Endothelial cell of umbilical vein (primary cell): Measurements from ENCODE around the gene BACH2. TPM values are rescaled to one million over a fixed set of nuclear protein-coding genes. Genes with fewer than 3 reads are reported as not detected.

Experiments
- BruUV-seq: library from RNA; stranded (reverse); fragments of 400-500 nt; replicated peaks from 2 replicates; lab custom pipeline; 2021; lab: Mats Ljungman, UMichigan
- CTCF ChIA-PET: fragments of 300-600, 350-600 bp; sonication (Branson Sonifier 250); formaldehyde crosslinking; loops from one replicate; lab custom pipeline; 2021; ENCODE audit warnings: antibody characterized with exemption, inconsistent platforms; lab: Charles Lee
- POLR2A ChIA-PET: fragments of 300-600, 350-600 bp; sonication (Branson Sonifier 250); formaldehyde crosslinking; loops from one replicate; lab custom pipeline; 2021; ENCODE audit warnings: antibody characterized with exemption, inconsistent platforms; lab: Charles Lee
- DNase-seq: peaks from one replicate; pipeline ENCODE4 v3.0.0-alpha.2; 2011; ENCODE audit warnings: low read depth, low spot score
- FAIRE-seq: peaks from 2 replicates; lab custom pipeline; 2011; peaks lifted over from hg19 to GRCh38; lab: Jason Lieb, UNC
- H2AFZ ChIP-seq: 2 replicates; pipeline ENCODE4 v1.6.0; 2012; ENCODE audit warnings: low read depth, low read length, control low read depth, inconsistent platforms
- H3K27ac ChIP-seq: 2 replicates; pipeline ENCODE4 v1.5.1; 2011; ENCODE audit warnings: low read depth, mild to moderate bottlenecking, control low read depth, low read length, moderate library complexity; ENCODE audit not compliant: insufficient read depth
- H3K27me3 ChIP-seq, 2 experiments: 2 replicates each; pipeline versions ENCODE4 v1.6.0 to v1.6.1; 2011; ENCODE audit warnings: low read length in 2 of 2, mixed read lengths in 1 of 2; ENCODE audit not compliant: control insufficient read depth in 2 of 2, insufficient read depth in 2 of 2
- H3K36me3 ChIP-seq, 2 experiments: 2 replicates in 1 of 2; 3 replicates in 1 of 2; pipeline ENCODE4 v1.5.1; 2011; ENCODE audit warnings: low read length in 2 of 2, mild to moderate bottlenecking in 1 of 2, moderate library complexity in 1 of 2; ENCODE audit not compliant: control insufficient read depth in 2 of 2, insufficient read depth in 2 of 2; ENCODE audit errors: extremely low read depth in 1 of 2
- H3K4me1 ChIP-seq: 3 replicates; pipeline ENCODE4 v1.5.1; 2011; ENCODE audit warnings: mild to moderate bottlenecking, low read length; ENCODE audit not compliant: control insufficient read depth, insufficient read depth; ENCODE audit errors: extremely low read depth
- H3K4me2 ChIP-seq: 2 replicates; pipeline ENCODE4 v1.6.1; 2011; ENCODE audit warnings: low read length, control low read depth, mixed read lengths; ENCODE audit not compliant: insufficient read depth
- H3K4me3 ChIP-seq, 3 experiments: fragments of 200-600 bp in 1 of 3; sonication (generic), shearing (Covaris generic) in 1 of 3; replicated peaks in 1 of 3; 2 replicates each; pipeline ENCODE4 v1.5.1; 2011 to 2016; ENCODE audit warnings: control low read depth in 3 of 3, low read length in 3 of 3, mild to moderate bottlenecking in 2 of 3, inconsistent platforms in 1 of 3, low read depth in 1 of 3, moderate library complexity in 1 of 3; ENCODE audit not compliant: insufficient read depth in 1 of 3
- H3K79me2 ChIP-seq: 2 replicates; pipeline ENCODE4 v1.6.0; 2012; ENCODE audit warnings: low read length, inconsistent platforms; ENCODE audit not compliant: control insufficient read depth, insufficient read depth
- H3K9ac ChIP-seq: replicated peaks from 2 replicates; pipeline ENCODE3; 2011; ENCODE audit warnings: low read length, control low read depth; ENCODE audit not compliant: insufficient read depth; ENCODE audit errors: extremely low read depth
- H3K9me1 ChIP-seq: replicated peaks from 3 replicates; pipeline ENCODE4 v1.6.0; 2011; ENCODE audit warnings: mild to moderate bottlenecking, low read length; ENCODE audit not compliant: control insufficient read depth, insufficient read depth; ENCODE audit errors: extremely low read depth
- H3K9me3 ChIP-seq: replicated peaks from 2 replicates; pipeline ENCODE4 v1.5.1; 2012; ENCODE audit warnings: low read length, inconsistent platforms; ENCODE audit not compliant: control insufficient read depth, insufficient read depth
- H4K20me1 ChIP-seq: replicated peaks from 2 replicates; pipeline ENCODE3; 2011; ENCODE audit warnings: mild to moderate bottlenecking, low read length; ENCODE audit not compliant: control insufficient read depth, insufficient read depth; ENCODE audit errors: extremely low read depth
- CTCF ChIP-seq, 2 donors: IDR thresholded peaks; 1 replicate in 1 of 2; 2 replicates in 1 of 2; pipeline ENCODE4 v1.5.1; 2011; ENCODE audit warnings: low read length in 2 of 2, mild to moderate bottlenecking in 2 of 2, moderate library complexity in 2 of 2, control low read depth in 1 of 2, inconsistent platforms in 1 of 2, low read depth in 1 of 2; ENCODE audit not compliant: insufficient read depth in 1 of 2; ENCODE audit errors: extremely low read depth in 1 of 2
- EZH2 ChIP-seq: IDR thresholded peaks from 2 replicates; pipeline ENCODE4 v1.6.1; 2012; ENCODE audit warnings: borderline replicate concordance, low read depth, mild to moderate bottlenecking, moderate library complexity, low read length, inconsistent platforms; ENCODE audit not compliant: severe bottlenecking
- FOS ChIP-seq: IDR thresholded peaks from 2 replicates; pipeline ENCODE4 v1.6.1; 2011; ENCODE audit warnings: mild to moderate bottlenecking, low read length, moderate library complexity, borderline replicate concordance; ENCODE audit not compliant: insufficient read depth
- JUN ChIP-seq: IDR thresholded peaks from 2 replicates; pipeline ENCODE4 v1.6.1; 2011; ENCODE audit warnings: borderline replicate concordance, low read depth; ENCODE audit not compliant: insufficient read length, insufficient read depth
- MYC ChIP-seq: IDR thresholded peaks from one replicate; pipeline ENCODE4 v1.6.1; 2011; ENCODE audit warnings: mild to moderate bottlenecking, low read depth, low read length
- POLR2A ChIP-seq: IDR thresholded peaks from 2 replicates; pipeline ENCODE4 v1.6.1; 2012; ENCODE audit warnings: low read depth, mild to moderate bottlenecking, control low read depth, low read length
- POLR2AphosphoS5 ChIP-seq: IDR thresholded peaks from 2 replicates; pipeline ENCODE4 v1.6.1; 2012; ENCODE audit warnings: low read depth, mild to moderate bottlenecking, control low read depth, low read length, moderate library complexity; ENCODE audit not compliant: insufficient read depth
- dilution Hi-C: fragments of 300-500 bp; cut with MboI; formaldehyde crosslinking; loops from one replicate; pipeline ENCODE4 v1.15.0; 2019; ENCODE audit warnings: low sequenced_read_pairs; ENCODE audit not compliant: extremely low pct_ligation_motif_present
- intact Hi-C: fragments of 100-400 bp; cut with micrococcal nuclease; formaldehyde crosslinking; loops from one replicate; pipeline ENCODE4 v1.10.0; 2022
- polyA plus RNA-seq, 4 experiments: library from polyadenylated mRNA; depleted of rRNA in 3 of 4; stranded (reverse) in 3 of 4; unstranded in 1 of 4; fragments of >200 nt; gene quantifications; 2 replicates each; pipeline versions ENCODE4 v1.2.1 to v1.2.3, GENCODE V29; 2011 to 2012; ENCODE audit warnings: missing spikeins in 1 of 4
- total RNA-seq: library from RNA; stranded (reverse); gene quantifications from 2 replicates; pipeline ENCODE4 v1.2.3, GENCODE V29; 2021
- TF ChIP-seq, protein P1 (sequence below): IDR thresholded peaks from 2 replicates; pipeline ENCODE4 v1.6.1; 2011; ENCODE audit not compliant: insufficient read depth, insufficient read length

BACH2 gene
- total and polyA plus RNA-seq, 2 donors (not counting 3 experiments of a cell fraction or from before 2014, with no cell fraction given) = 1.7 to 5.6 TPM

DNA sequence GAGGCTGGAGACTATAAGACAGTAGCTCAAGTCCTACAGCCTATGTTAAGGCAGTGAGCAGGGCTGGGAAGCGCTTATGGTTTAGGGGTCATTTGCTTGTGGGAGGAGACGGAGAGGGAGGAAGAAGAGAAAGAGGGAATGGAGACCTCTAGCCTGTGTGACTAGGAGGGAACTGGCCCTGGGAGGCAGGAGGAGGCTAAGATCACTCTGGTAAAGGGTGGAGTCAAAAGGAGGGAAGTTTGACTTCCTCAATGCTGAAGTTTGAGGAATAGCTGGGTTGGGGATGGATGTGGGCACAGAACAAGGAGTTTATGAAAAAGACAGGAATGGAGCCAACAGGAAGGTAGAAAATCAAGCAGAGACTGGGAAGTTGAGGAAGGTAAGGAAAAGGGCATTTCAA, 6.4 kb upstream of the BACH2 start:
- Histone ChIP-seq H2AFZ (no peak overlapping the region), H3K27me3 (peaks cover 16 to 55% of the 10 kb centered on the region in 2 experiments), H3K4me3 (no peak overlapping the region), H3K9ac (no peak overlapping the region), H3K9me1 (no peaks in the 10 kb centered on the region), H3K4me2 (no peak overlapping the region), H3K4me1 (no peaks in the 10 kb centered on the region), H3K36me3 (no peaks in the 10 kb centered on the region), H3K27ac (no peak overlapping the region), H3K9me3 (no peaks in the 10 kb centered on the region), H3K79me2 (no peaks in the 10 kb centered on the region), H4K20me1 (no peaks in the 10 kb centered on the region)
- TF ChIP-seq EZH2 (no peak), FOS (no peak), POLR2AphosphoS5 (no peak), POLR2A (no peak), CTCF (IDR thresholded peaks at IDR 0.05; ENCODE audit: extremely low read depth in 1 of 2, insufficient read depth in 1 of 2, low read depth in 1 of 2, low read length in 2 of 2) (no peak), MYC (no peak), JUN (no peak)
- TF ChIP-seq, protein P1, sequence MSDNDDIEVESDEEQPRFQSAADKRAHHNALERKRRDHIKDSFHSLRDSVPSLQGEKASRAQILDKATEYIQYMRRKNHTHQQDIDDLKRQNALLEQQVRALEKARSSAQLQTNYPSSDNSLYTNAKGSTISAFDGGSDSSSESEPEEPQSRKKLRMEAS = no peak
- CTCF ChIA-PET = no interaction called here
- POLR2A ChIA-PET = no interaction called here
- dilution Hi-C loops = no loop called here
- DNase-seq (no peak), FAIRE-seq (no peak)
- BruUV-seq = no TSS peak
- intact Hi-C loops = no loop called here
